ENCODE data around the gene ZNF746.
"Not testable (repeated sequence)": the region's sequence is repeated elsewhere in the genome, so short reads cannot be mapped to it uniquely, and the experiment has no call there.

The ZNF746 gene

GRCh38 chr7:149457766-149458165, 39.8 kb downstream of the ZNF746 start:
- DNase-seq, result no peak

GRCh38 chr7:149456506-149457421, 40.8 kb downstream of the ZNF746 start:
- DNase-seq, result no peak

DNA sequence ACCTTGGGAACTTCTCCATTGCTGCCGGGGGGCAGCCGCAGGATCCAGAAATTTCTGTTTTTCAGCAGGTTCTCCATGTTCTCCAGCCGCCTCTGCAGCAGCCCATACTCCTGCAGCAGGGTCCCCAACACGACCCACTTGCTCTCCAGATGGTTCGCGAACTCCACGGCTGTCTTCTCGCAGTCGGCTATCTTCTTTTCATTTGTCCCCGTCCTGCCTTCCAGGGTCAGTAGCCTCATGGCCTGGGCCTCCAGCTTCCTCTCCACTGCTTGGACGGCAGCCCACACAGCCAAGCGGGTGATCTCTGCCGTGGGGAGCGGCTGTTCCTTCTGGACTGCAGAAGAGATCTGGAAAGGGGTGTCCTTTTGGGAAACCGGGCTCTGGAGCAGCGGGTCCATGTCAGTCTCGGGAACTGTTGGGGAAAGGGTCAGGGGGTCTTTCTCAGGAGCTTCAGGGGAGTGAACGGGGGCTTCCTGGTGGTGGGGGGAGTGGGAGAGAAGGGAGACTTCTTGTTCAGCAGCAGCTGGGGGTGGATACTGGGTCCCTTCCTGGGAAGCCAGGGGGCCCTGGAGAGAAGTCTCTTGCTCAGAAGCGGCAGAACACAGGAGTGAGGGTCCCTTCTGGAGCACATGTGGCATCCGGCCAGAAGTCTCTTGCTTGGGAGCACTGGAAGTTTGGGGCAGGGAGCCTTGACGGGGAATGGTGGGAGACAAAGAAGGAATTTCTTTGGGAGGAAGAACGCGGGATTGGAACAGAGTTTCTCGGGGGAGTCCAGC, 42.2 kb downstream of the ZNF746 start:
- no peak for DNase-seq

DNA sequence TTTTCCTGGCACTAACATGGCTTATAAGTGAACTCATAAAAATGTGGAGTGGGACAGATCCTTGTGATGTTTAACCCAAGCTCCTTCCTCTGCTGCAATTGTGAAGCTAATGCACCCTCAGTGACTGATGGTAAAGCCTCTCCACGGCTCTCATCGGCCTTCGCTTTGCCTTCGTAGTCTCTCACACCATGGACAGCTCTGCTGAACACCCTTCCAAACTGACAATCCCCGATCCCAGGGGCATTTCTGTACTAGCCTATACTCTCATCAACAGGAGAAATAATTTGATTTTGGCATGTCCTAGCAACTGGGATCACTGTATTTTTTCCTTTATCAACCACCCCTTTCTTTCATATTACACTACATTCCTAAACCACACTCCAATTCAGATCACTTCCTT, 42.9 kb downstream of the ZNF746 start:
- no peak for DNase-seq

GRCh38 chr7:149454006-149454405, 43.6 kb downstream of the ZNF746 start:
- no peak for DNase-seq

DNA sequence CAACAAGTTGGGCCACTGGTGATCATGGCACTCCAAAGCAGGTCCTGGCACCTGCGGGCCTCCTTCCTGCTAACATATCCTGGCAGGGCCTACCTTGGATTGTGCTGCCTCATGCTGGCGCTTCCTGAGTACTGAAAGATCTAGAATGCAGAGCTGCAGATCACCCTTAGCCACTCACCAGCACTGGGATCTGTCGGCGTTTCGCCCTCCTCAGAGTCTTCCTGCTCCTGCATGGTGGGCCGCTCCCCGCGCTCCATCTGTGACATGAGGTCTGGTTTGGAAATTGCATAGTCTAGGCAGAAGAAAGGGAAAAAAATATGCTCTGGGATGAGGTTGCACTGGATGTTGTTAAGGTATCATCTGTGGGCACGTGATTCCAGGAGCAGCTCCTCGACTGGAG, 46.8 kb downstream of the ZNF746 start:
- DNase-seq, result no peak

- DNase-seq, result no peak
These were observed 47.7 kb downstream of the ZNF746 start for GRCh38 chr7:149449897-149450296.

DNA sequence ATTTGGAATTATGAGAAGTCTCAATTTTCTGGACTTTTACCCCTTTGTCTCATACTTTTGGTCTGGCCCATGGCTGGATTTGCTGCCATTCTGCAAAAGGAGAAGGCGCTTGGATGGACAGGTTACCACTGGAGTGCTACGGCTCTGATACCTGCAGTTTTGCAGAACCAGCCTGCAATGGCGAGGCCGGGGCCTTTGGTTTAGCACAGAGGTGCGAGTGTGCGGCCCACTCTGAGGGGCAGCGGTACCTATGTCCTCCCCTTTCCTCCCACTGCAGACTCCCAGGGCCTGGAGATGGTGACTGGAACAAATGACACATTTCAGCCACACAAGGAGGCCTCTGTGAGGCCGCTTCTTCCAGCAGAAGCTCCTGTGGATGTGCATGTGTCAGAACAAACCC, 48.6 kb downstream of the ZNF746 start:
- DNase-seq, result no peak

GRCh38 chr7:149446026-149446425, 51.6 kb downstream of the ZNF746 start:
- DNase-seq, result not testable (repeated sequence)

DNA sequence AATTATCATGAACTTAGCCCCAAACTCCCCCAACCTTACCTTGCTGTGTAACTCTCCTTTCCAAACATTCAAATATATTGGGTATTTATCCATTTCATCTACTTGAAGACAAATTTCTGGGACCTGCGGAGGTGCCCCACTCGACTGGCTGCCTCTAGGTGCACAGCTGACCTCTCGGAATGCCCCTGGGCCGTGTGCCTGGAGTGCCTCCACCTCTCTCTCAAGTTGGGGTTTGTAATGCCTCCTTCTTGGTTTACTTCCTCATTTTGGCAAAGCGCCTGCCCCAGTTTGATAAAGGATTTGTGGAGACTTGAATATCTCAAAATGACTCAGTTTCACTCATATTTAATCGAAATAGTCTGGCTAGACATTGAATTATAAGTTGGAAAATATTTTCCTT, 53.3 kb downstream of the ZNF746 start:
- no peak for DNase-seq

- DNase-seq, result no peak
These were observed 54.1 kb downstream of the ZNF746 start for GRCh38 chr7:149443523-149443922.

DNA sequence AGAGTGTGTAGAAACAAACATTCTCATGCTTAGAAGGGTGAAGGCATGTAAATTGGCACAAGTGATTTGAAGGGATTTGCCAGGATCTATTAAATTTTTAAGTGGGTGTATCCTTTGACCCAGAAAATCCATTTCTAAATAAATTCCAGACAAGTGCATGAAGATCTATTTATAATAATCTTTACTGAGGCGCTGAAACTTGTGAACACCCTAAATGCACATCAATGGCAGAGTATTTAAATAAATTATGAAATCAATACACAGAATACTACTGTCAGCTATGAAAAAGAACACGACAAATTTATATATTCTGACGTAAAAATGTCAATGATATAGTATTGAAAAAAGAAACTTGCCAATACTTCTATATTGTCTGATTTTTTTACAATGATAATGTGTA, 54.7 kb downstream of the ZNF746 start:
- no peak for DNase-seq

DNA sequence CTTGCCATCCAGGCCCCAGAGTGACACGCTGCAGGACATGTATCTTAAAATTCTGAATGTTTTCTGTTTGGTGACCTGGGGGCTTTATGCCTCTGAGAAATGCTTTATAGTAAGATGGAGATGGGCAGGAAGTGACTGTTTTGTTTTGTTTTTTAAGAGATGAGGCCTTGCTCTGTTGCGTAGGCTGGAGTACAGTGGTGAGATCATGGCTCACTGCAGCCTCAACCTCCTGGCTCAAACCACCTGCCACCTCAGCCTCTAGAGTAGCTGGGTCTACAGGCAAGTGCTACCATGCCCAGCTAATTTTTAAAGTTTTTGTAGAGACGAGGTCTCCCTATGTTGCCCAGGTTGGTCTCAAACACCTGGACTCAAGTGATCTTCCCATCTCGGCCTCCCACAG, 57.4 kb downstream of the ZNF746 start:
- DNase-seq, result no peak

GRCh38 chr7:149436358-149436757, 61.3 kb downstream of the ZNF746 start:
- DNase-seq, result no peak

DNA sequence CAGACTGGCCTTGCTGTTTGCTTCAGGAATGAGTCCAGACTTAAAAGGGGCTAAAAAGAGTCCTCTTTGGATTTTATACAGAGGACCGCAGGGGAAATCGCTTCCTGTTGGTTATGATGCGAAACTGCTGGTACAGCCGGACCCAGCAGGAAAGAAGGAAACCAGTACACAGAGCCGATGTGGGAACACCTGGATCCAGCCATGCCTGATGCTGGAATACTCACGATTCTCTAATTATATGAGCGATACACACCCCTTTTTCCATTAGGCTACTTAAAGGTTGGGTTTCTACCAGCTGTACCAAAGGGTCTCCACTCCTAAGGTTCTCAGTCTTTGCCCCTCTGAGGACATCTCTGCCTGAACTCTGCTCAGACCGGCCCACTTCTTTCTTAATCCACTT, 64.5 kb downstream of the ZNF746 start:
- no peak for DNase-seq

GRCh38 chr7:149432121-149432691, 65.4 kb downstream of the ZNF746 start:
- no peak for DNase-seq

DNA sequence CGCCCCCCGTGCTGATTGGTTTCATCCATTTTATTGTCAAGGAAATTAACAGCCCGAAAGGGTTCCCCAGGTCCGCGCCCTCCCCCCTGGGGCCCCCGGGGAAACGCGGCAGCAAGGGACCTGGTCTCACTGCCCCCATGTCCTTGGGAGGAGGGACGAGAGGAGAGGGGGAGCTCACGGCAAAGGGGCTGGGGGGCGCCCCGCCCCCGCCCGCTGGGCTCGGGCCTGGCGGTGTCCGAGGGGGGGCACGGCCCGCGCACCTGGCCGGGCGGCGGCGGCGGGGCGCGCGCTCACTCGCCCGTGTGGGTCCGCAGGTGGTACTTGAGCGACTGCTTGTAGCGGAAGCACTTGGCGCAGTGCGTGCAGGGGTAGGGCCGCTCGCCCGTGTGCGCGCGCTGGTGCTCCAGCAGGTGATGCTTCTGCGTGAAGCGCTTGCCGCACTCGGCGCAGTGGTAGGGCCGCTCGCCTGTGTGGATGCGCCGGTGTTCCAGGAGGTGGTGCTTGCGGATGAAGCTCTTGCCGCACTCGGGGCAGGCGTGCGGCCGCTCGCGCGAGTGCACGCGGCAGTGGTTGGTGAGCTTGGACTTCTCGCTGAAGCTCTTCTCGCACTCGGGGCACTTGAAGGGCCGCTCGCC, 66.0 kb downstream of the ZNF746 start:
- DNase-seq, result no peak

DNA sequence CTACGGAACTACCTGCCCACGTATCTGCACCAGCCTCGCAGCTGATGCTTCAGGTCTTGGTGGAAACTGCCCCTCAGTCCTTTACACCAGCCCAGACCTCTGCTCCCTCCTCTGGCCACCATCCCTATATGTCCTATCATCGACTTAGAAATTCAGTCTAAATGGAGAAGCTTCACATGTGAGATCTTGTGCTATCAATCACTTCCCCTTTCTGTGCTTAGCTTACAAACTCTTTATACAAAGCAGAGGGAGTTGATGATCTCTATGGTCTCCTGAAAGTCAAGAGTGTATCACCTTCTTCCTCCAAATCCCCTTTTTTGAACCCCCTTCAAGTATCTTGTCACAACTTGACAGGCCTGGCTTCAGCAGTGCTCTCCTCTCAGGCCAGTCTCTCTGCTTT, 67.4 kb downstream of the ZNF746 start:
- no peak for DNase-seq

DNA sequence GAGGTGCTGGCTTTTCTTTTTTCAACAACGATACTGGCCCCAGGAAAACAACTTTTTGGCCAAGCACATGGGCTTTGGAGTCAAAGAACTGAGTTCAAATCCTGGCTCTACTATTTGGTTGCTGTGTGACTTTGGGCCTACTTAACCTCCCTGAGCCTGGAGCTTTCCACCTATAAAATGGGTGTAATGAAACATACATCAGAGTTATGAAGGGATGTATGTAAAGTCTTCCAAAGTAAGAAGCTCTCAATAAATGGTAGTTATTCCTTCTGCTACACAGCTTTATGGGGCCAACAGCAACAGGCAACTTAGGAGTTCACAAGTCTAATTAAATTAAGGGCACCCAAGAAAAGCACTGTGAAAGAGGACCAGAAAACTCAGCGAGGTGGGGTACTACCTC, 69.7 kb downstream of the ZNF746 start:
- DNase-seq, result no peak

GRCh38 chr7:149427096-149427680, 70.4 kb downstream of the ZNF746 start:
- no peak for DNase-seq

GRCh38 chr7:149423449-149424110, 74.0 kb downstream of the ZNF746 start:
- DNase-seq, result no peak

- DNase-seq, result no peak
These were observed 74.7 kb downstream of the ZNF746 start for GRCh38 chr7:149422914-149423301.

Data from HCEC 1CT (cell line).